ENCODE measurements around the gene TRMO.

GRCh38 chr9:97907632-97908031, 14.7 kb downstream of the TRMO start:
- TF ChIP-seq, protein P1, sequence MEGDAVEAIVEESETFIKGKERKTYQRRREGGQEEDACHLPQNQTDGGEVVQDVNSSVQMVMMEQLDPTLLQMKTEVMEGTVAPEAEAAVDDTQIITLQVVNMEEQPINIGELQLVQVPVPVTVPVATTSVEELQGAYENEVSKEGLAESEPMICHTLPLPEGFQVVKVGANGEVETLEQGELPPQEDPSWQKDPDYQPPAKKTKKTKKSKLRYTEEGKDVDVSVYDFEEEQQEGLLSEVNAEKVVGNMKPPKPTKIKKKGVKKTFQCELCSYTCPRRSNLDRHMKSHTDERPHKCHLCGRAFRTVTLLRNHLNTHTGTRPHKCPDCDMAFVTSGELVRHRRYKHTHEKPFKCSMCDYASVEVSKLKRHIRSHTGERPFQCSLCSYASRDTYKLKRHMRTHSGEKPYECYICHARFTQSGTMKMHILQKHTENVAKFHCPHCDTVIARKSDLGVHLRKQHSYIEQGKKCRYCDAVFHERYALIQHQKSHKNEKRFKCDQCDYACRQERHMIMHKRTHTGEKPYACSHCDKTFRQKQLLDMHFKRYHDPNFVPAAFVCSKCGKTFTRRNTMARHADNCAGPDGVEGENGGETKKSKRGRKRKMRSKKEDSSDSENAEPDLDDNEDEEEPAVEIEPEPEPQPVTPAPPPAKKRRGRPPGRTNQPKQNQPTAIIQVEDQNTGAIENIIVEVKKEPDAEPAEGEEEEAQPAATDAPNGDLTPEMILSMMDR (IDR thresholded peaks at IDR 0.05; ENCODE audit: low read length) = no peak
- TF ChIP-seq EZH2 (IDR thresholded peaks at IDR 0.05; ENCODE audit: borderline replicate concordance, low read length) = no peak

Measured in OCI-LY1 (cell line).